ENCODE data around the gene E4F1.
A peak's percentile ranks its signal among the peaks of the same experiment; 100 is the strongest.

The E4F1 gene

GRCh38 chr16:2213817-2214718, 9.3 kb upstream of the E4F1 start:
- peak overlapping the region; percentile 68 for H3K4me3 ChIP-seq (replicated peaks; ENCODE audit: low read depth, low read length)
- DNase-seq (ENCODE audit: extremely low read depth, low read depth), result no peak
- TF ChIP-seq CTCF (IDR thresholded peaks at IDR 0.05; ENCODE audit: low read depth, low read length, missing control alignments), result no peak

GRCh38 chr16:2214719-2214968, 8.7 kb upstream of the E4F1 start, which contains the start of gene PGP:
TSS of gene PGP (minus strand) at chr16:2214840. CDS start at chr16:2214777, 63 bp downstream.
- no peak for TF ChIP-seq CTCF (IDR thresholded peaks at IDR 0.05; ENCODE audit: low read depth, low read length, missing control alignments)
- peak within 1 kb of the TSS; percentile 68 for H3K4me3 ChIP-seq (replicated peaks; ENCODE audit: low read depth, low read length)
- no peak for DNase-seq (ENCODE audit: extremely low read depth, low read depth)

- H3K4me3 ChIP-seq (replicated peaks; ENCODE audit: low read depth, low read length), result no peak overlapping the region
- no peak for DNase-seq (ENCODE audit: extremely low read depth, low read depth)
- no peak for TF ChIP-seq CTCF (IDR thresholded peaks at IDR 0.05; ENCODE audit: low read depth, low read length, missing control alignments)
Observed at GRCh38 chr16:2216330-2216729, 7.1 kb upstream of the E4F1 start.

- DNase-seq (ENCODE audit: extremely low read depth, low read depth), result no peak
- peak overlapping the region; percentile 92 for H3K4me3 ChIP-seq (replicated peaks; ENCODE audit: low read depth, low read length)
- TF ChIP-seq CTCF (IDR thresholded peaks at IDR 0.05; ENCODE audit: low read depth, low read length, missing control alignments), result peak; percentile 21
Observed at GRCh38 chr16:2223942-2224486, 623 bp downstream of the E4F1 start.

GRCh38 chr16:2226245-2226793, 2.9 kb downstream of the E4F1 start:
- TF ChIP-seq CTCF (IDR thresholded peaks at IDR 0.05; ENCODE audit: low read depth, low read length, missing control alignments), result no peak
- DNase-seq (ENCODE audit: extremely low read depth, low read depth), result no peak
- no peak overlapping the region for H3K4me3 ChIP-seq (replicated peaks; ENCODE audit: low read depth, low read length)

GRCh38 chr16:2226918-2227317, 3.5 kb downstream of the E4F1 start:
- H3K4me3 ChIP-seq (replicated peaks; ENCODE audit: low read depth, low read length), result no peak overlapping the region
- no peak for TF ChIP-seq CTCF (IDR thresholded peaks at IDR 0.05; ENCODE audit: low read depth, low read length, missing control alignments)
- no peak for DNase-seq (ENCODE audit: extremely low read depth, low read depth)

Data from HFF-Myc (cell line).